Measurements from ENCODE around the gene C17orf67.

DNA sequence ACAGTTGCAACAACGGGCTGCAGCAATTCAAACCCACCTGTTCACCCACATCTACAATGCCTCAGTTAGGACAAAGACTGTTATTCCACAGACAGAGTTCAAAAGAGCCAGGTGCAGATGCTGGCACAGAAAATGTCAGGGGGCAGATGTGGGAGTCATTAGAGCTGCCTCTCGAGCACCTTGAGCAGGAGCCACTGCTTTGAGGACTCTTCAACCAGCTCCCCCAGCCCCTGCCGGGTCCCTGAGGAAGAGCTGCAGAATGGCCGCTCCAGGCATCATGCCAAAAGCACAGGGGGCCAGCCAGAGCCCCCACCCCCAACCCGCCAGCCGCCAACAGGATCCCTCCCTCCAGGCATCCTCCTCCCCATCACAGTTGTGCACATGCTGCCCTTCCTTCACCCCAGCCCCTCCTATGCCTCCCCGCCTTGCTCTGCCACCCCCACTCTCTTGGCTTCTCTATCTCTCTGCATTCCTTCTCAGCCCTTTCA lies 20.8 kb downstream of the C17orf67 start:
- TF ChIP-seq, protein P1, sequence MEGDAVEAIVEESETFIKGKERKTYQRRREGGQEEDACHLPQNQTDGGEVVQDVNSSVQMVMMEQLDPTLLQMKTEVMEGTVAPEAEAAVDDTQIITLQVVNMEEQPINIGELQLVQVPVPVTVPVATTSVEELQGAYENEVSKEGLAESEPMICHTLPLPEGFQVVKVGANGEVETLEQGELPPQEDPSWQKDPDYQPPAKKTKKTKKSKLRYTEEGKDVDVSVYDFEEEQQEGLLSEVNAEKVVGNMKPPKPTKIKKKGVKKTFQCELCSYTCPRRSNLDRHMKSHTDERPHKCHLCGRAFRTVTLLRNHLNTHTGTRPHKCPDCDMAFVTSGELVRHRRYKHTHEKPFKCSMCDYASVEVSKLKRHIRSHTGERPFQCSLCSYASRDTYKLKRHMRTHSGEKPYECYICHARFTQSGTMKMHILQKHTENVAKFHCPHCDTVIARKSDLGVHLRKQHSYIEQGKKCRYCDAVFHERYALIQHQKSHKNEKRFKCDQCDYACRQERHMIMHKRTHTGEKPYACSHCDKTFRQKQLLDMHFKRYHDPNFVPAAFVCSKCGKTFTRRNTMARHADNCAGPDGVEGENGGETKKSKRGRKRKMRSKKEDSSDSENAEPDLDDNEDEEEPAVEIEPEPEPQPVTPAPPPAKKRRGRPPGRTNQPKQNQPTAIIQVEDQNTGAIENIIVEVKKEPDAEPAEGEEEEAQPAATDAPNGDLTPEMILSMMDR (IDR thresholded peaks at IDR 0.05; ENCODE audit: low read depth, low read length, missing input control), result no peak
- TF ChIP-seq RXRA (IDR thresholded peaks at IDR 0.05), result no peak
- TF ChIP-seq, protein P2, sequence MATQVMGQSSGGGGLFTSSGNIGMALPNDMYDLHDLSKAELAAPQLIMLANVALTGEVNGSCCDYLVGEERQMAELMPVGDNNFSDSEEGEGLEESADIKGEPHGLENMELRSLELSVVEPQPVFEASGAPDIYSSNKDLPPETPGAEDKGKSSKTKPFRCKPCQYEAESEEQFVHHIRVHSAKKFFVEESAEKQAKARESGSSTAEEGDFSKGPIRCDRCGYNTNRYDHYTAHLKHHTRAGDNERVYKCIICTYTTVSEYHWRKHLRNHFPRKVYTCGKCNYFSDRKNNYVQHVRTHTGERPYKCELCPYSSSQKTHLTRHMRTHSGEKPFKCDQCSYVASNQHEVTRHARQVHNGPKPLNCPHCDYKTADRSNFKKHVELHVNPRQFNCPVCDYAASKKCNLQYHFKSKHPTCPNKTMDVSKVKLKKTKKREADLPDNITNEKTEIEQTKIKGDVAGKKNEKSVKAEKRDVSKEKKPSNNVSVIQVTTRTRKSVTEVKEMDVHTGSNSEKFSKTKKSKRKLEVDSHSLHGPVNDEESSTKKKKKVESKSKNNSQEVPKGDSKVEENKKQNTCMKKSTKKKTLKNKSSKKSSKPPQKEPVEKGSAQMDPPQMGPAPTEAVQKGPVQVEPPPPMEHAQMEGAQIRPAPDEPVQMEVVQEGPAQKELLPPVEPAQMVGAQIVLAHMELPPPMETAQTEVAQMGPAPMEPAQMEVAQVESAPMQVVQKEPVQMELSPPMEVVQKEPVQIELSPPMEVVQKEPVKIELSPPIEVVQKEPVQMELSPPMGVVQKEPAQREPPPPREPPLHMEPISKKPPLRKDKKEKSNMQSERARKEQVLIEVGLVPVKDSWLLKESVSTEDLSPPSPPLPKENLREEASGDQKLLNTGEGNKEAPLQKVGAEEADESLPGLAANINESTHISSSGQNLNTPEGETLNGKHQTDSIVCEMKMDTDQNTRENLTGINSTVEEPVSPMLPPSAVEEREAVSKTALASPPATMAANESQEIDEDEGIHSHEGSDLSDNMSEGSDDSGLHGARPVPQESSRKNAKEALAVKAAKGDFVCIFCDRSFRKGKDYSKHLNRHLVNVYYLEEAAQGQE (IDR thresholded peaks at IDR 0.05), result no peak
- TF ChIP-seq HNF4A (conservative IDR thresholded peaks at IDR 0.05), result no peak
